Astrocyte (in vitro differentiated cells and primary cell): ENCODE results near the gene COL6A5. TPM values are rescaled to one million over a fixed set of nuclear protein-coding genes. Genes with fewer than 3 reads are reported as not detected.

Experiments used
- DNase-seq: peaks from one replicate; pipeline ENCODE4 v3.0.0-alpha.2; 2010; ENCODE audit warnings: low read depth
- FAIRE-seq: peaks from 2 replicates; lab custom pipeline; 2011; peaks lifted over from hg19 to GRCh38; lab: Jason Lieb, UNC
- H2AFZ ChIP-seq: 2 replicates; pipeline ENCODE4 v1.6.0; 2012; ENCODE audit warnings: low read depth, low read length, inconsistent platforms
- H3K27ac ChIP-seq: 2 replicates; pipeline ENCODE4 v1.5.1; 2011; ENCODE audit warnings: low read depth, low read length, inconsistent platforms
- H3K27me3 ChIP-seq: 2 replicates; pipeline ENCODE4 v1.6.0; 2011; ENCODE audit warnings: low read length, inconsistent platforms; ENCODE audit not compliant: insufficient read depth
- H3K36me3 ChIP-seq: 2 replicates; pipeline ENCODE4 v1.5.1; 2011; ENCODE audit warnings: low read length, inconsistent platforms; ENCODE audit not compliant: insufficient read depth
- H3K4me1 ChIP-seq: 2 replicates; pipeline ENCODE4 v1.5.1; 2011; ENCODE audit warnings: low read length, inconsistent platforms; ENCODE audit not compliant: insufficient read depth
- H3K4me2 ChIP-seq: 2 replicates; pipeline ENCODE4 v1.6.0; 2012; ENCODE audit warnings: low read length, inconsistent platforms
- H3K4me3 ChIP-seq: 2 replicates; pipeline ENCODE4 v1.5.1; 2011; ENCODE audit warnings: low read depth, mild to moderate bottlenecking, low read length, inconsistent platforms; ENCODE audit not compliant: insufficient read depth
- H3K79me2 ChIP-seq: 2 replicates; pipeline ENCODE4 v1.6.0; 2012; ENCODE audit warnings: mild to moderate bottlenecking, low read length, inconsistent platforms; ENCODE audit not compliant: insufficient read depth
- H3K9ac ChIP-seq: 2 replicates; pipeline ENCODE4 v1.6.0; 2012; ENCODE audit warnings: mild to moderate bottlenecking, low read length, inconsistent platforms
- H3K9me3 ChIP-seq: 2 replicates; pipeline ENCODE4 v1.5.1; 2012; ENCODE audit warnings: low read depth, mild to moderate bottlenecking, low read length, inconsistent platforms; ENCODE audit not compliant: insufficient read depth
- H4K20me1 ChIP-seq: 2 replicates; pipeline ENCODE4 v1.6.0; 2012; ENCODE audit warnings: low read length, inconsistent platforms; ENCODE audit not compliant: insufficient read depth
- H3K27ac Mint-ChIP-seq: one replicate; pipeline ENCODE4 v1.8.0; 2021; ENCODE audit warnings: mild to moderate bottlenecking, mixed read lengths; ENCODE audit not compliant: unreplicated experiment
- H3K27me3 Mint-ChIP-seq: one replicate; pipeline ENCODE4 v1.8.0; 2021; ENCODE audit warnings: low read depth, mixed read lengths; ENCODE audit not compliant: unreplicated experiment
- H3K36me3 Mint-ChIP-seq: one replicate; pipeline ENCODE4 v1.8.0; 2021; ENCODE audit warnings: low read depth, mixed read lengths; ENCODE audit not compliant: unreplicated experiment
- H3K4me1 Mint-ChIP-seq: one replicate; pipeline ENCODE4 v1.8.0; 2021; ENCODE audit warnings: low read depth, mixed read lengths; ENCODE audit not compliant: unreplicated experiment
- H3K4me3 Mint-ChIP-seq: one replicate; pipeline ENCODE4 v1.8.0; 2021; ENCODE audit warnings: mild to moderate bottlenecking, moderate library complexity, mixed read lengths; ENCODE audit not compliant: unreplicated experiment
- H3K9me3 Mint-ChIP-seq: one replicate; pipeline ENCODE4 v1.8.0; 2021; ENCODE audit warnings: mild to moderate bottlenecking, mixed read lengths; ENCODE audit not compliant: unreplicated experiment
- CTCF ChIP-seq: IDR thresholded peaks from 2 replicates; pipeline ENCODE4 v1.5.1; 2011; ENCODE audit warnings: low read depth, mild to moderate bottlenecking, inconsistent platforms, low read length, moderate library complexity; ENCODE audit not compliant: insufficient read depth
- EZH2 ChIP-seq: IDR thresholded peaks from 2 replicates; pipeline ENCODE4 v1.6.1; 2012; ENCODE audit warnings: mild to moderate bottlenecking, low read length, inconsistent platforms; ENCODE audit not compliant: insufficient read depth
- total RNA-seq: library from RNA; stranded (reverse); gene quantifications from 2 replicates; pipeline ENCODE4 v1.2.1, GENCODE V29; 2021

Gene COL6A5
- total RNA-seq, 1 donor from 2014 or later: 0.02 TPM

GRCh38 chr3:130423064-130423463 is 77.6 kb downstream of the COL6A5 start:
- H3K9ac ChIP-seq: no peak overlapping the region
- no peak overlapping the region for H3K4me2 ChIP-seq
- H4K20me1 ChIP-seq: no peaks in the 10 kb centered on the region
- Mint-ChIP-seq H3K27ac (no peak overlapping the region), H3K4me3 (no peak overlapping the region), H3K27me3 (no peaks in the 10 kb centered on the region), H3K4me1 (no peaks in the 10 kb centered on the region), H3K36me3 (no peaks in the 10 kb centered on the region), H3K9me3 (no peaks in the 10 kb centered on the region)
- H3K4me1 ChIP-seq: no peaks in the 10 kb centered on the region
- H2AFZ ChIP-seq: no peak overlapping the region
- no peak overlapping the region for H3K27ac ChIP-seq
- H3K79me2 ChIP-seq: no peaks in the 10 kb centered on the region
- DNase-seq (no peak), FAIRE-seq (no peak)
- no peak overlapping the region for H3K4me3 ChIP-seq
- TF ChIP-seq CTCF: no peak
- no peak for TF ChIP-seq EZH2
- H3K9me3 ChIP-seq: no peaks in the 10 kb centered on the region
- no peaks in the 10 kb centered on the region for H3K27me3 ChIP-seq
- no peaks in the 10 kb centered on the region for H3K36me3 ChIP-seq

- no peaks in the 10 kb centered on the region for H3K36me3 ChIP-seq
- H3K9me3 ChIP-seq: no peaks in the 10 kb centered on the region
- no peaks in the 10 kb centered on the region for H3K27me3 ChIP-seq
- Mint-ChIP-seq H3K4me3 (no peak overlapping the region), H3K27ac (no peak overlapping the region), H3K36me3 (no peaks in the 10 kb centered on the region), H3K9me3 (no peaks in the 10 kb centered on the region), H3K4me1 (no peaks in the 10 kb centered on the region), H3K27me3 (no peaks in the 10 kb centered on the region)
- DNase-seq (no peak), FAIRE-seq (no peak)
- no peak overlapping the region for H3K9ac ChIP-seq
- no peak overlapping the region for H3K4me3 ChIP-seq
- H3K4me1 ChIP-seq: no peaks in the 10 kb centered on the region
- no peak overlapping the region for H3K27ac ChIP-seq
- H3K4me2 ChIP-seq: no peak overlapping the region
- TF ChIP-seq EZH2: no peak
- TF ChIP-seq CTCF: no peak
- no peaks in the 10 kb centered on the region for H3K79me2 ChIP-seq
- no peak overlapping the region for H2AFZ ChIP-seq
- H4K20me1 ChIP-seq: no peaks in the 10 kb centered on the region
These were observed 79.4 kb downstream of the COL6A5 start for GRCh38 chr3:130424837-130425236.

- H3K4me1 Mint-ChIP-seq: no peaks in the 10 kb centered on the region
- H3K4me2 ChIP-seq: no peak overlapping the region
- no peaks in the 10 kb centered on the region for H3K36me3 Mint-ChIP-seq
- no peak overlapping the region for H3K4me3 ChIP-seq
- H3K9me3 Mint-ChIP-seq: no peaks in the 10 kb centered on the region
- FAIRE-seq (no peak), DNase-seq (no peak)
- H3K79me2 ChIP-seq: no peaks in the 10 kb centered on the region
- TF ChIP-seq EZH2 (no peak), CTCF (no peak)
- H4K20me1 ChIP-seq: no peaks in the 10 kb centered on the region
- H3K9ac ChIP-seq: no peak overlapping the region
- no peak overlapping the region for H3K27ac Mint-ChIP-seq
- H3K36me3 ChIP-seq: no peaks in the 10 kb centered on the region
- no peaks in the 10 kb centered on the region for H3K9me3 ChIP-seq
- no peaks in the 10 kb centered on the region for H3K4me1 ChIP-seq
- no peak overlapping the region for H3K4me3 Mint-ChIP-seq
- H3K27me3 Mint-ChIP-seq: no peaks in the 10 kb centered on the region
- H3K27me3 ChIP-seq: no peaks in the 10 kb centered on the region
- H3K27ac ChIP-seq: no peak overlapping the region
- no peak overlapping the region for H2AFZ ChIP-seq
These were observed 80.0 kb downstream of the COL6A5 start for GRCh38 chr3:130425484-130425883.
